Fibroblast of lung (primary cell): ENCODE measurements around the gene POMC. TPM values are rescaled to one million over a fixed set of nuclear protein-coding genes. Genes with fewer than 3 reads are reported as not detected.

ENCODE experiments used
- DNase-seq, 2 donors: peaks; one replicate each; pipeline versions ENCODE4 v3.0.0 to v3.0.0-alpha.2; 2010; ENCODE audit warnings: low read depth in 2 of 2
- H2AFZ ChIP-seq: 2 replicates; pipeline ENCODE4 v1.5.1; 2012; ENCODE audit warnings: low read length, control low read depth, inconsistent platforms
- H3K27ac ChIP-seq: 2 replicates; pipeline ENCODE4 v1.5.1; 2011; ENCODE audit warnings: low read length, control low read depth; ENCODE audit not compliant: insufficient read depth
- H3K27me3 ChIP-seq: 2 replicates; pipeline ENCODE4 v1.5.1; 2011; ENCODE audit warnings: mild to moderate bottlenecking, low read length; ENCODE audit not compliant: control insufficient read depth, insufficient read depth
- H3K36me3 ChIP-seq: 2 replicates; pipeline ENCODE4 v1.5.1; 2011; ENCODE audit warnings: low read length; ENCODE audit not compliant: control insufficient read depth, insufficient read depth
- H3K4me1 ChIP-seq: 2 replicates; pipeline ENCODE4 v1.5.1; 2011; ENCODE audit warnings: low read length; ENCODE audit not compliant: control insufficient read depth, insufficient read depth; ENCODE audit errors: extremely low read depth
- H3K4me2 ChIP-seq: 2 replicates; pipeline ENCODE4 v1.5.1; 2011; ENCODE audit warnings: low read length, control low read depth; ENCODE audit not compliant: insufficient read depth; ENCODE audit errors: extremely low read depth
- H3K4me3 ChIP-seq, 4 experiments: fragments of 200-600 bp in 1 of 4; sonication (generic) in 1 of 4; replicated peaks in 1 of 4; 2 replicates each; pipeline ENCODE4 v1.5.1; 2011 to 2016; ENCODE audit warnings: low read length in 4 of 4, low read depth in 3 of 4, mild to moderate bottlenecking in 3 of 4, control low read depth in 2 of 4, inconsistent platforms in 1 of 4, mixed read lengths in 1 of 4; ENCODE audit not compliant: insufficient read depth in 1 of 4; ENCODE audit errors: control extremely low read depth in 1 of 4
- H3K79me2 ChIP-seq: 2 replicates; pipeline ENCODE4 v1.5.1; 2012; ENCODE audit warnings: mild to moderate bottlenecking, low read length, inconsistent platforms; ENCODE audit not compliant: control insufficient read depth, insufficient read depth
- H3K9ac ChIP-seq: 2 replicates; pipeline ENCODE4 v1.5.1; 2011; ENCODE audit warnings: mild to moderate bottlenecking, low read length, control low read depth; ENCODE audit not compliant: insufficient read depth
- H3K9me3 ChIP-seq: 2 replicates; pipeline ENCODE4 v1.5.1; 2012; ENCODE audit warnings: low read depth, low read length; ENCODE audit not compliant: control insufficient read depth, insufficient read depth
- H4K20me1 ChIP-seq: 2 replicates; pipeline ENCODE4 v1.5.1; 2011; ENCODE audit warnings: low read length; ENCODE audit not compliant: control insufficient read depth, insufficient read depth; ENCODE audit errors: extremely low read depth
- CTCF ChIP-seq, 2 donors: IDR thresholded peaks in 1 of 2; conservative IDR thresholded peaks in 1 of 2; 1 replicate in 1 of 2; 2 replicates in 1 of 2; pipeline ENCODE4 v1.5.1; 2011 to 2012; ENCODE audit warnings: low read length in 2 of 2, control low read depth in 1 of 2, inconsistent platforms in 1 of 2, low read depth in 1 of 2, mild to moderate bottlenecking in 1 of 2
- EZH2 ChIP-seq: IDR thresholded peaks from 2 replicates; pipeline ENCODE4 v1.5.1; 2012; ENCODE audit warnings: low read length, control low read depth, mild to moderate bottlenecking; ENCODE audit errors: missing control alignments
- polyA plus RNA-seq, 2 donors: library from polyadenylated mRNA; depleted of rRNA in 1 of 2; stranded (reverse) in 1 of 2; unstranded in 1 of 2; fragments of >200 nt; gene quantifications; 2 replicates each; pipeline ENCODE4 v1.2.1, GENCODE V29; 2011 to 2012; ENCODE audit warnings: missing spikeins in 1 of 2
- total RNA-seq: library from RNA; depleted of rRNA; stranded (reverse); fragments of >200 nt; gene quantifications from 2 replicates; pipeline ENCODE4 v1.2.1, GENCODE V29; 2014

POMC gene
- total and polyA plus RNA-seq, 2 donors (not counting 1 experiment from before 2014, with no cell fraction given): 0.66 TPM; not detected in 1

GRCh38 chr2:25125976-25126375, 42.4 kb downstream of the POMC start:
- no peak for TF ChIP-seq CTCF (conservative IDR thresholded peaks at IDR 0.05 in 1 of 2, IDR thresholded peaks at IDR 0.05 in 1 of 2; ENCODE audit: low read depth in 1 of 2, low read length in 2 of 2)
- TF ChIP-seq EZH2: no peak
- no peak overlapping the region for H2AFZ ChIP-seq

GRCh38 chr2:25125189-25125588, 43.2 kb downstream of the POMC start:
- DNase-seq: no peak
- no peak overlapping the region for H3K27ac ChIP-seq
- no peaks in the 10 kb centered on the region for H3K36me3 ChIP-seq
- TF ChIP-seq EZH2 (no peak), CTCF (conservative IDR thresholded peaks at IDR 0.05 in 1 of 2, IDR thresholded peaks at IDR 0.05 in 1 of 2; ENCODE audit: low read depth in 1 of 2, low read length in 2 of 2) (no peak)
- H3K9me3 ChIP-seq: no peaks in the 10 kb centered on the region
- H3K4me3 ChIP-seq: no peak overlapping the region
- H2AFZ ChIP-seq: no peak overlapping the region
- no peak overlapping the region for H3K4me2 ChIP-seq
- no peaks in the 10 kb centered on the region for H3K27me3 ChIP-seq
- no peak overlapping the region for H3K9ac ChIP-seq
- no peaks in the 10 kb centered on the region for H4K20me1 ChIP-seq
- peaks cover 7% of the 10 kb centered on the region for H3K4me1 ChIP-seq
- H3K79me2 ChIP-seq: no peaks in the 10 kb centered on the region

More at GRCh38 chr2:25125976-25126375, 42.4 kb downstream of the POMC start:
- Histone ChIP-seq H3K9me3 (no peaks in the 10 kb centered on the region), H3K9ac (no peak overlapping the region), H3K79me2 (no peaks in the 10 kb centered on the region), H4K20me1 (no peaks in the 10 kb centered on the region), H3K27ac (no peak overlapping the region), H3K36me3 (no peaks in the 10 kb centered on the region), H3K4me1 (peaks cover 7% of the 10 kb centered on the region), H3K27me3 (no peaks in the 10 kb centered on the region), H3K4me3 (no peak overlapping the region), H3K4me2 (no peak overlapping the region)
- DNase-seq: no peak

- no peak for DNase-seq
- no peak overlapping the region for H3K4me3 ChIP-seq
- no peak overlapping the region for H3K27ac ChIP-seq
- H3K27me3 ChIP-seq: no peaks in the 10 kb centered on the region
- no peaks in the 10 kb centered on the region for H4K20me1 ChIP-seq
- no peaks in the 10 kb centered on the region for H3K79me2 ChIP-seq
- no peak overlapping the region for H3K4me2 ChIP-seq
- no peak overlapping the region for H2AFZ ChIP-seq
- H3K4me1 ChIP-seq: peaks cover 4% of the 10 kb centered on the region
- no peak for TF ChIP-seq CTCF (conservative IDR thresholded peaks at IDR 0.05 in 1 of 2, IDR thresholded peaks at IDR 0.05 in 1 of 2; ENCODE audit: low read depth in 1 of 2, low read length in 2 of 2)
- no peak for TF ChIP-seq EZH2
- H3K9ac ChIP-seq: no peak overlapping the region
- no peaks in the 10 kb centered on the region for H3K9me3 ChIP-seq
- H3K36me3 ChIP-seq: no peaks in the 10 kb centered on the region
Observed at GRCh38 chr2:25123682-25124081, 44.7 kb downstream of the POMC start.
